Measurements from ENCODE around the gene NTNG2. TPM values are rescaled to one million over a fixed set of nuclear protein-coding genes. Genes with fewer than 3 reads are reported as not detected.

NTNG2 gene
- total RNA-seq, 3 donors from 2014 or later = under 0.01 to 1.9 (median 0.29) TPM

DNA sequence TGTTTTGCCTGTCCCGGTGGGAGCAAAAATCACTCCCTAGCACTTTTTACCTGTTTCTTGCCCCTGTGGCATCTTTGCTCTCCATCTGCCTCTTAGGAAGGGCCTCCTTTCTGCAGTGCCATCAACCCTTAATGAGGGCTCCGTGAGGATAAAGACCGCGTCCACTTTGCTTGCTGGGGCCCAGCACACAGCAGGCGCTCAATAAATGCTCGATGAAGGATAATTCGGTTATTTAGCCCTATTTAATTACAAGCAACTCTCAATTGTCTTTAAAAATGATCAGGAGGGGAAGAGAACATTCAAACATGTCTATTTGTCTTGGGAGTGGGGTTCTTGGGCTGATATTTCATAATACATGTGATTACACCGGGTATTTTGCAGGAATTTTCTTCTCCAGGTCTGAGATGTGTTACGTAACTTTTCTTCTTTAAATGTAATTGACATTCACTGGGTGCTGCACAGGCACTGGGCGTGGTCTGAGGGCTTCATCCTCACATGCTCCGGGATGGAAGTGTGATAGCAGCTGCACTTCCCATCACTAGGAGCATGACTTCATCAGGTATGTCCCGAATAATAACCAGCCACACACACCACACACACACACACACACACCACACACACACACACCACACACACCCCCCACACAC is 19.8 kb upstream of the NTNG2 start:
- H3K4me1 ChIP-seq = no peaks in the 10 kb centered on the region
- no peaks in the 10 kb centered on the region for H3K9me3 ChIP-seq
- H3K27me3 ChIP-seq = peaks cover 0 to 40% of the 10 kb centered on the region in 2 donors
- intact Hi-C loops (cut with DNase I; ENCODE audit: low total_unique reads) = no loop called here
- TF ChIP-seq POLR2AphosphoS5 (IDR thresholded peaks at IDR 0.05) (no peak), POLR2A (IDR thresholded peaks at IDR 0.05) (no peak)
- DNase-seq (ENCODE audit: low spot score in 2 of 2) = no peak
- H3K27ac ChIP-seq = no peak overlapping the region
- H3K36me3 ChIP-seq = no peaks in the 10 kb centered on the region
- peak overlapping the region in 2 of 3 donors; percentile 30 to 53 for H3K4me3 ChIP-seq

DNA sequence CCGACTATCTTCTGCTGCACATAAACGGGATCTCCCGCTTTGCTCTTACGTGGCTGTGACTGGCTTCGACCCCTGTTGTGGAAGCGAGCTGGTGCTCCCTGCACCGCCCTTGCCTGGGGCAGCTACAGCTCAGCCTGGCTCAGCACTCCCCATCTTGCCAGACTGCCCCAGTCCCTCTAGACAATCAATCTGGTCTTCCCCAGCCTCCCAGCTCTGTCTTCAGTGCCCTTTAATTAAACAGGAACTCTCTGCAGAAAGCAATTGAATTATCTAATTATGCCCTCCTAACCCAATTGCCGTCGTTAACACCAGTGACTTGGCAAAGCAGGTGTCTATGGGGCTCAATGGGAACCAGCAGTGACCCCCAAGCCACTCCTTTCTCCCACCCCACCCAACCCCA is 18.9 kb upstream of the NTNG2 start:
- Histone ChIP-seq H3K9me3 (no peaks in the 10 kb centered on the region), H3K4me1 (no peaks in the 10 kb centered on the region), H3K36me3 (no peaks in the 10 kb centered on the region), H3K27ac (no peak overlapping the region), H3K4me3 (no peak overlapping the region), H3K27me3 (peaks cover 0 to 43% of the 10 kb centered on the region in 2 donors)
- TF ChIP-seq, protein P1, sequence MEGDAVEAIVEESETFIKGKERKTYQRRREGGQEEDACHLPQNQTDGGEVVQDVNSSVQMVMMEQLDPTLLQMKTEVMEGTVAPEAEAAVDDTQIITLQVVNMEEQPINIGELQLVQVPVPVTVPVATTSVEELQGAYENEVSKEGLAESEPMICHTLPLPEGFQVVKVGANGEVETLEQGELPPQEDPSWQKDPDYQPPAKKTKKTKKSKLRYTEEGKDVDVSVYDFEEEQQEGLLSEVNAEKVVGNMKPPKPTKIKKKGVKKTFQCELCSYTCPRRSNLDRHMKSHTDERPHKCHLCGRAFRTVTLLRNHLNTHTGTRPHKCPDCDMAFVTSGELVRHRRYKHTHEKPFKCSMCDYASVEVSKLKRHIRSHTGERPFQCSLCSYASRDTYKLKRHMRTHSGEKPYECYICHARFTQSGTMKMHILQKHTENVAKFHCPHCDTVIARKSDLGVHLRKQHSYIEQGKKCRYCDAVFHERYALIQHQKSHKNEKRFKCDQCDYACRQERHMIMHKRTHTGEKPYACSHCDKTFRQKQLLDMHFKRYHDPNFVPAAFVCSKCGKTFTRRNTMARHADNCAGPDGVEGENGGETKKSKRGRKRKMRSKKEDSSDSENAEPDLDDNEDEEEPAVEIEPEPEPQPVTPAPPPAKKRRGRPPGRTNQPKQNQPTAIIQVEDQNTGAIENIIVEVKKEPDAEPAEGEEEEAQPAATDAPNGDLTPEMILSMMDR (IDR thresholded peaks at IDR 0.05) = no peak
- TF ChIP-seq POLR2AphosphoS5 (IDR thresholded peaks at IDR 0.05) = no peak
- no peak for TF ChIP-seq POLR2A (IDR thresholded peaks at IDR 0.05)
- intact Hi-C loops (cut with DNase I; ENCODE audit: low total_unique reads) = no loop called here
- no peak for DNase-seq (ENCODE audit: low spot score in 2 of 2)

DNA sequence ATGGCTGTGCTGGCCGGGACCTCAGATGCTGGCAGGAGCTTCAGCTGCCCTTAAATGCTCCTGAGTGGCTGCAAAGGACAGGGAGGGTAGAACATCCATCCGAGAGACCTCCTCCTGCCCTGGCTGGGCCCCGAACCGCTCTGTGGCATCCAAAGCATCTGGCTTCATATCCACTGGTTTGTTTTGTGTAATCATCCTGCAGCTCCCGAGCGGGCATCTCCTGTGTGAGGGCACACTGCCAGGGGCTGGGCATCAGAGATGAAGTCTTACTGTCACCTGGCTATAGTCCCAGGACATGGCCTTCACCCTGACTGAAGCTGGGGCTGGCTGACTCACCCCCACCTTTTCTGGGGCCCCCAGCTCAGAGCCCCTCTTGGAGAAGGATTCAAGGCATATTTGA is 18.5 kb upstream of the NTNG2 start:
- Histone ChIP-seq H3K9me3 (no peaks in the 10 kb centered on the region), H3K27me3 (peaks cover 0 to 47% of the 10 kb centered on the region in 2 donors)
- TF ChIP-seq, protein P1 (IDR thresholded peaks at IDR 0.05) = no peak
- TF ChIP-seq POLR2AphosphoS5 (IDR thresholded peaks at IDR 0.05) (no peak), POLR2A (IDR thresholded peaks at IDR 0.05) (no peak)

DNA sequence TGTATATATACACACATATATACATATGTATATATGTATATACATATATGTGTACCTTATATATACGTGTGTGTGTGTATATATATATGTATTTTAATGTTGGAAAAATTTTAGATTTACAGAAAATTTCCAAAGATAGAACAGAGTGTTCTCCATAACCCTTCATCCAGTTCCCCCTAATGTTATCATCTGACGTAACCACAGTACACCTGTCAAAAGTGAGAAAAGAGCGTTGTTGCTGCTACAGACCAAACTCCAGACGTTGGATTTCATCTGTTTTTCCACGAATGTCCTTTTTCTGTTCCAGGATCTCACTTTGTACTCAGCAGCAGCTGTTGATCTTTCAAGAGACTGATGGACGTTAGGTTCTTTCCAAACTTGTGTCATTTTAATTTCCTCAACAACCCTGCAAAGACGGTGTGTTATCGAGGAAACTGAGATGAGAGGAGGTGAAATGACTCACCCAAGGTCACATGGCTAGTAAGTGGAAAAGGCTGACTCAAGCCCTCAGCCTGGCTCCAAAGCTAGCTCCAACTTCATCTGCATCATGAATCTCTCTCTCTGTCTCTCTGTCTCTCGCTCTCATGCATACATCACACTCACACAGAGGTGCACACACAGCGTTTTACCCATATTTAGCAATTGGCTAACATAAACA is 17.0 kb upstream of the NTNG2 start:
- Histone ChIP-seq H3K27me3 (peaks cover 0 to 53% of the 10 kb centered on the region in 2 donors), H3K36me3 (no peaks in the 10 kb centered on the region), H3K4me1 (no peaks in the 10 kb centered on the region), H3K9me3 (no peaks in the 10 kb centered on the region), H3K27ac (no peak overlapping the region), H3K4me3 (no peak overlapping the region)
- no peak for DNase-seq (ENCODE audit: low spot score in 2 of 2)
- intact Hi-C loops (cut with DNase I; ENCODE audit: low total_unique reads) = no loop called here
- TF ChIP-seq POLR2AphosphoS5 (IDR thresholded peaks at IDR 0.05) (no peak), POLR2A (IDR thresholded peaks at IDR 0.05) (no peak)
- TF ChIP-seq, protein P1 (IDR thresholded peaks at IDR 0.05) = no peak

More for the DNA sequence above, 18.5 kb upstream of the NTNG2 start:
- H3K27ac ChIP-seq = no peak overlapping the region
- H3K36me3 ChIP-seq = no peaks in the 10 kb centered on the region
- no peak overlapping the region for H3K4me3 ChIP-seq
- intact Hi-C loops (cut with DNase I; ENCODE audit: low total_unique reads) = no loop called here
- DNase-seq (ENCODE audit: low spot score in 2 of 2) = no peak
- H3K4me1 ChIP-seq = no peaks in the 10 kb centered on the region

DNA sequence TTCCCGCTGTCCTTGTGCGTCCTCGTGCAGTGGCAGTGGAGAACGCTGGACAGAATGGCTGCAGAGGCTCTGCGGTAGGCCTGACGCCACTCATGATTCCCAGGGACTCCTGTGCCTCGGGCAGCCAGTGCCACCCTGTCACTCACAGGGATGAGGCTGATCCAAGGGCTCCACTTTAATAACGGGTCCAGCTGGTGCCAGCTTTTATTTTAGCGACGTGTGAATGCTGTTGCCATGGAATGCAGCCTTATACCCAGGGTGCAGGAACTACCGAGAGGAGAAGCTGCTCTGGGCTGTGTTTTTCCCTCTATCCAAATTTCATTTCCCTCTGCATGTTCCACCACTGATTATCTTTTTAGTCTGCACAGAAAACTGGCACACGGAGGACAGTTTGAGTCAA is 15.8 kb upstream of the NTNG2 start:
- H3K4me3 ChIP-seq = no peak overlapping the region
- no peaks in the 10 kb centered on the region for H3K4me1 ChIP-seq
- peaks cover 0 to 60% of the 10 kb centered on the region in 2 donors for H3K27me3 ChIP-seq
- H3K27ac ChIP-seq = no peak overlapping the region
- intact Hi-C loops (cut with DNase I; ENCODE audit: low total_unique reads) = no loop called here
- TF ChIP-seq POLR2AphosphoS5 (IDR thresholded peaks at IDR 0.05) (no peak), POLR2A (IDR thresholded peaks at IDR 0.05) (no peak)
- TF ChIP-seq, protein P1 (IDR thresholded peaks at IDR 0.05) = no peak
- no peaks in the 10 kb centered on the region for H3K36me3 ChIP-seq
- no peak for DNase-seq (ENCODE audit: low spot score in 2 of 2)
- no peaks in the 10 kb centered on the region for H3K9me3 ChIP-seq
